AG04450 (cell line): ENCODE data around the gene ADARB2. TPM values are rescaled to one million over a fixed set of nuclear protein-coding genes. Genes with fewer than 3 reads are reported as not detected.
"Not testable (repeated sequence)": the region's sequence is repeated elsewhere in the genome, so short reads cannot be mapped to it uniquely, and the experiment has no call there.

ENCODE experiments used
- CTCF ChIA-PET: fragments of 300-600, 350-600 bp; formaldehyde crosslinking; extraction: SDS; loops from one replicate; lab custom pipeline; 2022; ENCODE audit warnings: antibody characterized with exemption, inconsistent platforms; lab: Charles Lee
- POLR2A ChIA-PET: fragments of 350-600 bp; formaldehyde crosslinking; extraction: SDS; loops from one replicate; lab custom pipeline; 2021; ENCODE audit warnings: antibody characterized with exemption, inconsistent platforms; lab: Yijun Ruan, JAX
- DNase-seq: peaks from one replicate; pipeline ENCODE4 v3.0.0-alpha.2; 2011; ENCODE audit warnings: low read depth, low spot score
- H3K27ac ChIP-seq: one replicate; pipeline ENCODE4 v1.5.1; 2012; ENCODE audit warnings: low read depth, low read length, control low read depth
- H3K27me3 ChIP-seq: one replicate; pipeline ENCODE4 v1.6.0; 2012; ENCODE audit warnings: low read length; ENCODE audit not compliant: control insufficient read depth, insufficient read depth
- H3K4me3 ChIP-seq: 2 replicates; pipeline ENCODE4 v1.5.1; 2011; ENCODE audit warnings: mild to moderate bottlenecking, low read depth, low read length, control low read depth
- H3K9me3 ChIP-seq: 2 replicates; pipeline ENCODE4 v1.5.1; 2012; ENCODE audit warnings: low read length; ENCODE audit not compliant: control insufficient read depth, insufficient read depth
- CTCF ChIP-seq: IDR thresholded peaks from 2 replicates; pipeline ENCODE4 v1.5.1; 2011; ENCODE audit warnings: low read depth, low read length, control low read depth, inconsistent platforms
- polyA plus RNA-seq: library from polyadenylated mRNA; depleted of rRNA; stranded (reverse); fragments of >200 nt; gene quantifications from 2 replicates; pipeline ENCODE4 v1.2.3, GENCODE V29; 2011

ADARB2 gene
- polyA plus RNA-seq, 1 experiment = not detected

GRCh38 chr10:1401071-1401965 lies 336.0 kb downstream of the ADARB2 start:
- peaks cover 83% of the 10 kb centered on the region for H3K9me3 ChIP-seq
- TF ChIP-seq CTCF = no peak
- H3K4me3 ChIP-seq = no peak overlapping the region
- no peak overlapping the region for H3K27ac ChIP-seq
- ChIA-PET CTCF (no interaction called here), POLR2A (no interaction called here)
- H3K27me3 ChIP-seq = no peaks in the 10 kb centered on the region
- no peak for DNase-seq

- CTCF ChIA-PET = no interaction called here
- DNase-seq = no peak
- H3K27ac ChIP-seq = no peak overlapping the region
- no peaks in the 10 kb centered on the region for H3K27me3 ChIP-seq
- no peak for TF ChIP-seq CTCF
- POLR2A ChIA-PET = no interaction called here
- no peak overlapping the region for H3K4me3 ChIP-seq
- H3K9me3 ChIP-seq = peaks cover 86% of the 10 kb centered on the region
These were observed 336.9 kb downstream of the ADARB2 start for GRCh38 chr10:1400101-1401070.

- no peak overlapping the region for H3K4me3 ChIP-seq
- DNase-seq = no peak
- POLR2A ChIA-PET = no interaction called here
- no peak overlapping the region for H3K27ac ChIP-seq
- no peaks in the 10 kb centered on the region for H3K27me3 ChIP-seq
- peaks cover 86% of the 10 kb centered on the region for H3K9me3 ChIP-seq
- no peak for TF ChIP-seq CTCF
- CTCF ChIA-PET = no interaction called here
These were observed 337.8 kb downstream of the ADARB2 start for GRCh38 chr10:1399431-1400100.

- no peaks in the 10 kb centered on the region for H3K27me3 ChIP-seq
- CTCF ChIA-PET = no interaction called here
- no peak overlapping the region for H3K4me3 ChIP-seq
- POLR2A ChIA-PET = no interaction called here
- no peak for DNase-seq
- no peak overlapping the region for H3K27ac ChIP-seq
- peaks cover 86% of the 10 kb centered on the region for H3K9me3 ChIP-seq
- no peak for TF ChIP-seq CTCF
These were observed 338.5 kb downstream of the ADARB2 start for GRCh38 chr10:1398626-1399410.

GRCh38 chr10:1398116-1398515 lies 339.2 kb downstream of the ADARB2 start:
- POLR2A ChIA-PET, H3K4me3 ChIP-seq, H3K27me3 ChIP-seq, CTCF ChIA-PET, DNase-seq, H3K27ac ChIP-seq: not testable (repeated sequence)
- H3K9me3 ChIP-seq = peaks cover 85% of the 10 kb centered on the region
